Upper lobe of left lung (tissue), 4 donors: Measurements from ENCODE around the gene FKTN.

ENCODE experiments used
- CTCF ChIP-seq, 6 experiments: fragments of 450-650 bp in 4 of 6; fragments of 200-600 bp in 2 of 6; sonication (generic) in 2 of 6; IDR thresholded peaks; one replicate each; pipeline ENCODE4 v1.5.1; 2016 to 2019; ENCODE audit warnings: antibody characterized with exemption in 6 of 6
- POLR2A ChIP-seq, 4 donors: fragments of 450-650 bp; IDR thresholded peaks; one replicate each; pipeline ENCODE4 v1.5.1; 2016 to 2017; ENCODE audit warnings: antibody characterized with exemption in 4 of 4, mild to moderate bottlenecking in 2 of 4

GRCh38 chr9:105554042-105554441 lies 3.9 kb upstream of the FKTN start:
- TF ChIP-seq CTCF (IDR thresholded peaks at IDR 0.05) (no peak), POLR2A (IDR thresholded peaks at IDR 0.05) (no peak)
